DMS114 treated with DMSO at 0.1 percent for 48 hours (cell line): ENCODE data around the gene SARDH.
"Not testable (repeated sequence)": the region's sequence is repeated elsewhere in the genome, so short reads cannot be mapped to it uniquely, and the experiment has no call there.

Experiments used
- DNase-seq: peaks from one replicate; lab custom pipeline; 2025; ENCODE audit not compliant: unreplicated experiment; lab: John Stamatoyannopoulos, UW

The SARDH gene

DNA sequence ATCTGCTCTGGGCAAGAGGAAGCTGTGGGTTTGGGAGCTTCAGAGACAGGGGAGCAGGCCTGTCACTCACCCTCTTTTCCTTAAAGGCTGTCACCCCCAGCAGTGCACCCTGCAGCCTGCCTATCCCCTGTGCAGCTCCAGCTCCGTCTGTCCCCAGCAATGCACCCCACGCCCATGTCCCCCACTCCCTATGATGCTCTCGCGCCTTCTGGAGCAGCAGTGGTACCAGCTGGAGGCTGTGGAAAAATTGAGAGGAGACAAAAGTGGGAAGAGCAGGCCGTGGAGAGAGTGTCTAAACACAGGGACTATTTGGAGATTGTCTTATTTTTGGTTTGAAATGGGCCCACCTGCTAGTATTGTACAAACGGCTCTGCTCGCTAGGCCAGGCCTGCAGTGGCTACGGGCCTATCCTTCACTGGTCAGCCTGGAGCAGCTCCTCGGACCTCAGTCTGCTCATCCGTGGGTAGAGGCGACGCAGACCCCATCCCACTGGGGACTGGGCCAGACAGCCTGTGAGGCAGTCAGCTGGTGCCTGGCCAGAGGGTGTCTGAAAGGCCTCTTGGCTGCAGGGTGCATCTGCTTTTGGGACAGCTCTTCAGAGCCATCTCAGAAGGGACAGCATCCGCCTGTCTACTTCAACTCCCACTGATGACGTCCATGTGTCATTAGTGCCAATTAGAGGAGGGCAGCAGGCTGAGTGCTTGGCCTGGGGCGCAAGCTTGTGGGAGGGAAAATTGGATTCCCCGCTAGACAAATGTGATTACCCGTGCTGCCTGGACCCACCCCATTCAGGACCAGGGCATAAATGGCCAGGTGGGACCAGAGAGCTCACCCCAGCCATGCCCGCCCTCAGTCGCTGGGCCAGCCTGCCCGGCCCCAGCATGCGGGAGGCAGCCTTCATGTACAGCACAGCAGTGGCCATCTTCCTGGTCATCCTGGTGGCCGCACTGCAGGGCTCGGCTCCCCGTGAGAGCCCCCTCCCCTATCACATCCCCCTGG, 102.3 kb downstream of the SARDH start, which contains the start of gene DBH:
DBH (plus strand) TSS at position 831 of the 999 bp plus-strand sequence; CDS start at position 840, 9 bp downstream.
- DNase-seq: no peak

DNA sequence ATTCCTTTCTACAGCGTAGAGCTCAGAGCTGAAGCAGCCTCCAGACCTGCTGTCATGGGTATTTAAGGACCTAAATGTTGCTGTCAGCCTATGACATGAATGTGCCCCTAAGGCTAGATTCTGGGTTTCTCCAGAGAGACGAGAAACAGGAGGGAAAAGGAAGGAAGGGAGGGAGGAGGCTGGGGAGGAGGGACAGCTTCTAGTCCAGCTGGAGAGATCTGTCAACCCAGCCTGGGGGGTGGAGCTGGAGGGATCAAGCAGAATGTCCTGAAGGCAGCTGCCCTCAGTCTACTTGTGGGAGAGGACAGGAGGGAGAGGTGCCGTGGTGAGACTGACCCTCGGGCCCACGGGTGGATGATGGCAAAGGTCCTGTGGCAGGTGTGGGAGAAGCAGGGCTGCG, 103.1 kb downstream of the SARDH start:
- no peak for DNase-seq

DNA sequence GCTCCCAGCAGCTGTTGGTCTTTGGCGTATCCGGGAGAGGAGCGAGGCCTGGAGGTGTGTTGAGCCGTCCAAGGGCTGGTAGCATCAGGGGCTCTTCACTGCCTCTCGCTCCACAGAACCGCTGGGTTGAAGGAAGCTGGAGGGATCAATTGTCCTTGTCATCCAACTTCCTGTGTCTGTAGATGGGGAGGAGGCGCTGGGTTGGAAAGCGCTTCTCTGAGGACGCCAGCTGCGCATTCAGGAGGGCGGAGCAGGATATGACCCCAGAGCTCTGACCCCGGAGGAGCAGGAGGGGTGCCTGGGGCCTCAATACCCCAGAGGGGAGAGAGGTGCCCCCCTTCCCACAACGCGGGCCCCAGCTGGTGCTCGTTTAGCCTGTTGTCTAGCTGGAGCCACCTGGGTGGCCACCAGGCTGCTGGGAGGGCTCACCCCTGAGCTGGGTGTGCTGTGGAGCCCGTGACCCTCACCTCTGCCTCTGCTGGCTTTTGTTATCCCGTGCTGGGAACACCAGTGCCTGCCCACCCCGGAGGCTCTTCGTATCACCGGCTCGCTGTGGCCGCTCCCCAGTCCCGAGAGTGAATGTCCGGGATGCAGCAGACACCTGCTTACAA, 104.0 kb downstream of the SARDH start:
- DNase-seq: no peak

DNA sequence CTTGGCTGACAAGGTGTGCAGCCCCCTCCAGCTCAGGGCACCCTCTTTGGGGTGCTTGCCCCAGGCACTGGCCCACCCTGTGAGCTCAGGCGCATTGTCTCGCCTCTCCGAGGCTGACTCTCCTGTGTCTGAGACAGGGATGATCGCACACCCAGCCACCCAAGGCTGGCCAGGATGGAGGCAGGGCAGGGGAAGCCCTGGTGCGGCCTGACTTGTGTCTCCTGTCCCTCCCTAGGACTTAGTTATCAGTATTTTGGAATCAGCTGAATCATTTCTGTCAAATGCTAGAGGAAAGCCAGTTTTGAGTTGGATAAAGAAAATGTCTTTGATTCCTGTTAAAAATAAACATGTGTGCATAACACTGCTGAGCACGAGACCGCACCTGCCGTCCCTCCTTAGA, 104.5 kb downstream of the SARDH start:
- no peak for DNase-seq

DNA sequence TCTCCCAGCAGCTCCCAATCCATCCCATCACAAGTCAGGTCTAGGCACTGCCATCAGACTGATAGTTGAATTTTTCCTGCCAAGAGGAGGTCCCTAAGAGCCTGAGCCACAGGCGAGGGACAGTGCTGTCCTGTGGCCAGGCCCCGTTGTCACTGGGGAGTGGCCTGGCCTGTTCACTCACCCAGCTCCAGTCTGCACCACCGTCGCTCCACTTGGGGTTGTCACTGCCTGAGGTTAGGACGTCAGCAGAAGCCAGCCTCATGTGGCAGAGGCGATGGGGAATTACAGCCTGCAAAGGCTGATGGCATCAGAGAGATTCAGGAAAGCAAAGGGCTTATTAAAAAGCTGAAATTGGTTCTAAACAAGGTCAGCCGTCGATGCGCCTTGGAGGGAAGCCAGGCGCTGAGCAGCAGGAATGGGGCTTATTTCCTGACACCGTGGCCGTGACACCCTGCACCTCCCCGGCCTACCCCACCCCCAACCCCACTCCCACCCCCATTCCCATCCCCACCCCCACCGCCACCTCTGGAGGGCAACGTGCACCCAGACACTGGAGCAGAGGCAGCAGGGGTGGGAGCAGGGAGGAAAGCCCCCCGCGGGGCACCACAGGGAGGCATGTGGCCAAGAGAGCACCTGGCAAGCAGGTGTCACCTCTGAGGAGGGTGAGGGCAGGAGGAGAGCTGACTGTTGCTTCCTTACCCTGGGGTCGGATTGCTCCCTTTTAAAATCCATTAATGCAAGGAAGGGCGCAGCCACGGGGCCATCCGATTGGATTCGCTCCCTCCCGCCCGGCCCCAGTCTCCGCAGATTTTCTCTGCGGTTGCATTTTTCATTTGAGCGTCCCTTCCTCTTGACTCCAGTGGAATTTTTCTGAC, 105.1 kb downstream of the SARDH start:
- DNase-seq: no peak

DNA sequence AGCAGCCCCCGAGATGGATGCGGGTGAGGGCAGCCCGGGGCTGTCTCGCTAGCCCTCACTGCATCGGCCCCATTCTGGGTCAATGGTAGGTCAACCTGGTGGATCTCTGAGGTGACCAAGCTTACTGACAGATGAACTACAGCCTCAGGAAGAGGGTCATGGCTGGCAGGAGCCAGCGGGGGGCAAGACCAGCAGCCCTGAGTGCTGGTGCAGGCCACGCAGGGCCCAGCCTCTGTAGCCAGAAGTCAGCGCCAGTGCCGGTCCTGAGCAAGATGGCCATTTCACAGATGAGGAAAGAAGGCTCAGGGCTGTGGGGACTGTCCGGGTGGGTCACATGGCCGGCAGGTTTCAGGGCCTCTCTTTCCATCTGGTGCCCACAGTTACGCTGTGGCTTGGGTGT, 107.0 kb downstream of the SARDH start:
- DNase-seq: no peak

DNA sequence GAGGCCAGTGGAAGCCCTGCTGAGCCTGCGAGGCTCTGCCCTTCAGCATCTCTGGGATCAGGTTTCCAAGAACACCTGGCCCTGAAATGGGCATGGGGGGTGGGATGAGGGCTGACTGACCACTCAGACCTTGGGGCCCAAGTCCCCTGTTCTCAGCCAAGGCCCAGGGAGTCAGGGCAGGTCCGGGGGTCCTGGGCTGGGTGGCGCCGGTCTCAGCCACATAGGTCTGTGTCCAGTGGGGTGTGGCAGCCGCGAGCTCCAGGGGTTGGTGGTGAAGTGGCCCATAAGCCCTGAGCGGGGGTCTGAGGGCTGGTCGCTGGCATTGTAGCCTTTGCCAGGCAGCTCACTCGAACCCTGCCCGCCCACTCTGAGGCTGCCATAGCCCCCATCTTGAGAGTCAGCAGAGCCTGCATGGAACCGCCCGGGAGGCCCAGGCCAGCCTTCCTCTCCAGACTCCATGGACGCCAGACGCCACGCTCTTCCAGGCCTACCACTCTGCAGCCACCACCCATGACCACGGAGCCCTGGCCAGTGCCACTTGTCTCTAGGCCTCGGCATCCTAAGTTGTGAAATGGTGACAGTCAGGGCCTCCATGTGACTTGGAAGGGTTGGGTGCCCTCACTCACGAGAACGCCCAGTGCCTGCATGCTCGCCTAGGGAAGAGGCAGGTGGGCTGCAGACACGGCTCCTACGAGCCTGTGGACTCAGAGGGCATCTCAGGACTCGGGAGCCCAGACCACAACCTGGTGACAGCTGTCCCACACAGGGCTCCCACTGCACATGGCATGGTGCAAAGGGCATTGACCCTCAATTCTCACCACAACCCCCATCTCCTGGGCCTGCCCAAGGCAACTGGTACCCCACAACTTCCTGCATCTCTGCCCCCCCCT, 108.7 kb downstream of the SARDH start:
- no peak for DNase-seq

DNA sequence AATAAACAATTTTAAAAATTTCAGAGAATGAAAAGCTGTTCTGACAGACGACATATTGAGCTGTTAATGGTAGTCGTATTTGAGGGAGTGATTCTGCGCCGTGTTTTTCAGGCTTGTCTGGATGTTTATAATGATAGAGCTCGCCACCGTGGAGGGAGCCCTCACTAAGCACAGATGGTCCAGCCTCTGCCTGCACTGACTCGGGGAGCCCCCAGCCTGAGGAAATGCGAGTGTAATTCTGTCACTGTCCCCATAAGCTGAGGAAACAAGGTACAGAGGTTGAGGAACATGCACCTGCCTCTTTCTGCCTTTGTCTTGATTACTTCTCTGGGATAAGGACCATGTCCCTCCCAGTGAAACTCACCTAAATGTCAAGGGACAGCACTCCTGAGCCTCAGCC, 109.4 kb downstream of the SARDH start:
- no peak for DNase-seq

DNA sequence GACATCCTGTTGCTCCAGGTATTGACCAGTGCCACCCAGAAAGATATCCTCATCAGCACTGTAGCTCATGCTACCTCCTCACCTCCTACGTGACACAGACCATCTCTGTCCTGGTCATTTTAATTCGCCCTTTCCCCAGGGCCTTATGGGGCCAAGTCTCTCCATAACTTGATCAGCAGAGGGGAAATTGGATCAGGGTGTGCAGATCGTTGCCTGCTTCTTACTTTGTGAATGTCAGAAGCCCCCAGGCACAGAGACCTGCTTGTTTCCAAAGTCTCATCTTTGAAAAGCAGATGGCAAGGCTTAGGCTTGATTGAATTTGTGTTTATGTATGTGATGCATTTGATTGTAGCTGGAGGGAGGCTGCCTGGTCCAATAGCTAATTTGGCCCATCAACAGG, 110.8 kb downstream of the SARDH start:
- no peak for DNase-seq

DNA sequence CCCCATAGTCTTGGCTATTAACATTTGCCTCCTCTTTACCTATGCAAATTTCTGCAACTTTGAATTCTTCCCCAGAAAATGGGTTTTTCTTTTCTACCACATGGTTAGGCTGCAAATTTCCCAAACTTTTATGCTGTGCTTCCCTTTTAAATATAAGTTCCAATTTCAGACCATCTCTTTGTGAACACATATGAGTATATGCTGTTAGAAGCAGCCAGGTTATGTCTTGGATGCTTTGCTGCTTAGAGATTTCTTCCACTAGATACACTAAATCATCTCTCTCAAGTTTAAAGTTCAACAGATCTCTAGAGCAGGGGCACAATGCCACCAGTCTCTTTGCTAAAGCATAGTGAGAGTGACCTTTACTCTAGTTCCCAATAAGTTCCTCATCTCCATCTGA, 112.1 kb downstream of the SARDH start:
- DNase-seq: not testable (repeated sequence)

DNA sequence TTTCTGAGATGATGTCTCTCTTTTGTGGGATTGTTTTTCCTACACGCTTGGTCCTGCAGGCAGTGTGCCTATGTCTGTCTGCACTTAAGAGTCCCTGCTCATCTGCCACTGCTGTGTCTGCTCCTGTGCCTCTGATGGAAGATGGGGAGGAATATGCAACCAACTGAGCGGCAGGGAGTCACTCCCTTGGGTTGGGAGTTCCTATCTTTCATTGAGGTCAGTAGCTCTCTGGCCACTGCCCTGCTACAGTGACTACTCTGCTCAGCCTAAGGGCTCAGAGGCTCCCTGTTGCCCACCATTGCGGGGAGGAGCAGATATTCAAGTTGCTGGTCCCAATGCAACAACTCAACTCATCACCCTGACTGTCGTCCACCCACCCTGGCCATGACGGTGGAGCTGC, 115.6 kb downstream of the SARDH start:
- DNase-seq: no peak

DNA sequence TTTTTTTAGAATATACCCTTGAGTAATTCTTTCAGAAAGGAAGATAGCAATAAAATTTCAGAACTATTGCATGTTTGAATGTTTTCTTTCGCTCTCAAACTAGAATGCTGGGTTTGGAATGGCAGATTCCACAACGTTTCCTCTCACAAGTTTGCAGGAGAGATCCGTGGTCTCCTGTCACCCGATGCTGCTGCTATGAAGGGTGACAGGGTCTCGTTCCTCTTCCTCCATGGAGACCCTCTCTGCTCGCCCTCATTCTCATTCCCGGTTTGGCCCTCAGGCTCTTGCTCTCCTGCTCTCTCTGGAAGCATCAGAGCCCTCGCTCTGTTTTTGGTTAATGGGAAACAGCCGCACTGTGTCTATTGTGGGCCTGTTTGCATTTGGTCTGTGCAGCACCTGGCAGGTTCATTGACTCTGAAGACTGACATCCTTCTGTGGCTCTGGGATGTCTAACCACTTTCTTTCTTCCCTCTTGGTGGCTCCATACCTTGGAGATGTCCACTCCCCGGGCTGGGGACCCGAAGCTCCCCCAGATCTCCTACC, 116.4 kb downstream of the SARDH start:
- no peak for DNase-seq

DNA sequence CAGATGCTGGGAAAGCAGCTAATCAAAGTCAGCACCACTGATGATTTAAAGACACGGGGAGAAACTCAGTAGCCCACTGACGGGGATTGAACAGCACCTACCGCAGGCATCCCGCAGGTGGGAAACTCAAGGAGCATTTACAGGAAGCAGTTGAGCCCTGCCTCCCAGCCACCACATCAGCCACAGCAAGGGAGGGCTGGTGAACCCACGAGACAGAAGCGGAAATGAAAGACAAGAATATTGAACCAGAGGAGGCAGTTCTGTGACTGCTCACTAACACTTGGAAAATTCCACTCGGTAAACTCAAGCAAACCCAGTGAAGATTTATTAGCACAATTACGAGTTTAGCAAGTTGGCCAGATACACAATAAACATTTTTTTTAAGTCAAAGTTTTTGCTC, 118.4 kb downstream of the SARDH start:
- DNase-seq: no peak

DNA sequence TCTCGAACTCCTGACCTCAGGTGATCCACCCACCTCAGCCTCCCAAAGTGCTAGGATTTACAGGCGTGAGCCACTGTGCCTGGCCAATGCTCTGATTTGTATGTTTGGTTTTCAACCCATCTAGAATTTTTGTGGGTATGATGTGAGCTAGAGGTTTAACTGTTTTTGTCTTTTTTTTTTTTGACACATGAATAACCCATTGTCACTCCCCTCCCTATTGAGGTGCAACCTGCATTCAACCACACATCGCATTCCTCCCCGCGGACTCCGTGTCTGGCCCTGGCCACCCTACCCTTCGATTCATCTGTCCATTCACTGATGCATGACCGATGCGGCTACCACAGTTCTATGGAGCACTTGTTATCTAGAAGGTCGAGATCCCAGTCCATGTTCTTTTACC, 119.4 kb downstream of the SARDH start:
- no peak for DNase-seq

DNA sequence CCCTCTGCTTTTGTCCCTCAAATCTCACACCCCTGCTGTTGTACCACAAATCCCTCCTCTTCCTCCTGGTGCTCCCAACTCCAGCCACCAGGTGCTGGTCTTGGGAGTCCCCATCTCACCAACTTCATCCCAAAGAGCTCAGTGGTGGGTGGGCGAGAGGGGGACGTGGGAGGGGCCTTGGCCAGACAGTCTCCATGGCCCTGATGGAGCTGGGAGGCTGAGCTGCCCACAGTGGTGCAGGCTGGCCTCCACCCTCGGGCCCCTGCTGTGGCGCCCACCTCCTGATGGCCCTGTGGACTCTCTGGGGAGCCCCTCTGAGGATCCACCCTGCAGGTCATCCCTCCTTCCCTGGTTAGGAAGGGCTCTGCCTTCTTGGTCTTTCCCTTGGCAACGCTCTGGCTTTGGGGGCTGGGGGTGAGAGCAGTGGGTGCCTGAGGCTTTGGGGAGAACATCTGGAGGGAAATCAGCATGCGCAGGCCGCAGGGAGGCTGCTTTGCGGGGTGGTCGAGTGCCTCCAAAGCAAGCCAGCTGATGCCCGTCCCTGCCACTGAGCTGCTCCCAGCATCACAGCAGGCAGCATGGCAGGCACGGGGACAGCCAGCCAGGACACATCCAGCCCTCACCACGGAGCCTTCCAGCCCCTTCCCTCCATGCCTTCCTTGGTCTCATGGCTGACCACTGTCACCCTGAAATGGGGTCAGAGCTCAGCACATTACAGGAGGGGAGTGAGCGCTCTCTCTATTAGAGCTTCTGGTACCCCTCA, 121.3 kb downstream of the SARDH start:
- no peak for DNase-seq

DNA sequence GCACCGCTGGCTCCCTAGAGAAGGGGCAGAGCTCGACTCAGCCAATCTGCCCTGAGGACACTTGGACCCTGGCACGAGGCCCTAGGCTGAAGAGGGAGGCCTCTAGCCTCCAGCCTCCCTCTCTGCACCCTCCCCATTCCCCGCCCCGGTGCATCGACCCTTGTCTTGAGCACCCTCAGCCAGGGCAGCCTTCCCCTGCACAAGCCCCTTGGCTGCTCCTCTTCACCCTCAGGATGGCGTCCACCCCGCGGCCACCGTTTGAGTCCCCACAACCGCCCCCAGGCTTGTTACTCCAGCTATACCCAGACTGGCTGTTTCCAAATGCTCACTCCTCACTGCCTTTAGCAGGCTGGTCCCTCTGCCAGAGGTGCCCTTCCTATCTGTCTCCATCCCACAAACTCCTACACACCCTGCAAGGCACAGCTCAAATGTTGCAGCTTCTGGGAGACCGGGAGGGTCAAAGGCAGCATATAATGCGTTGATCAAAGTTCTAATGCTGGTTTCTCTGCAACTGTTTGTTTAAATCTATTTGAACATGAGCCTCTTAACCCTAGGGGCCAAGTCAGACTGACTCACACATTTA, 122.5 kb downstream of the SARDH start:
- no peak for DNase-seq

DNA sequence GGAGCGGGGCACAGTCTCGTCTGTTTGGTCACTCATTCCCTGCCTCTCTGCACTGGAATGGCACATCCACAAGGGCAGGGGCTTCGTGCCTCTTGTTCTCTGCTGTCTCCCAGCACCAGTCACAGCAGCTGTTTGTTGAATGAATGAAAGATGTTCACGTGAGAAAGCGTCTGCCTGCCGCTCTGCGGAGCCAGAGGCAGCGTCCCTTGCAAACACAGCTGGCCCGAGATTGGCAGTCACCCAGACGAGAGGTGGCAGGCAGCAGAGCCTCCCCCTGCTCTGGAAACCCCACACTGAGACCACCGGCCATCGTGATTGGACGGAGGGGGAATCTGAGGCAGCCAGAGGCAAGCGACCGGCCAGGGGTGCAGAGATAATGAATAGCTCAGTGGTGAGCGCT, 123.0 kb downstream of the SARDH start:
- no peak for DNase-seq

DNA sequence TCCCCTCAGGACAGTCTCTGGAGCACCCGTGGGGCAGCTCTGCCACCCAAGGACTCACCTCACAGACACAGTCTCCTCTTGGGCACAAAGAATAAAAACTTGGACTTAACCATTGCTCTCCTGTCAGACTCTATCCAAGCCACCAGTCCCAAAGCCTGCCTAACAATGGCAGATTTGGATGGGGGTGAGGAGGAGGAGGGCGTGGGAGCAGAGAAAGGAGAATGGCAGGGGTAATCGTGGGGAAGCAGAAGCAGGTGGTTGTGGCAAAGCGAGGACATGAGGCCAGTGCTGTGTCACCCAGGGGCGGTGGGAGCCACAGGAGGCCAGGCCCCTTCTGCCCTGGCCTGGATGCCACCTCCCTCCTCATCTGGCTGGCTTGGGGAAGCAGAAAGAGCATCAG, 123.5 kb downstream of the SARDH start:
- DNase-seq: no peak

DNA sequence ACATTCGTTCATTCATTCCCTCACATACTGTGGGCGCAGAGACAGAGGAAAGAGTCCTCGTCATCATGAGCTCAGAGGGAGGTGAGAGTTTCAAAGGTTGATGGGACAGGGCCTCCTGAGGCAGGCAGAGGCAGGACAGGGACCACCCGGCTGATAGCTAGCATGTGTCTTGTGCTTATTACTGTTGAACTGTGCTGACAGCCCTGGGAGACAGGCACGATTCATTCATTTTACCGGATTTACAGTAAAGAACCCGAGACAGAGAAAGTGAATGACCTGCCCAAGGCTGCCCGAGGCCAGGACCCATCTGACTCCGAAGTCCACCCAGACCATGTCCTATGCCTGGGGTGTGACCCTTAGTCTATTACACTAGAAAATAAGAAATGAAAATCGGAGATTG, 124.1 kb downstream of the SARDH start:
- DNase-seq: no peak
